ENCODE measurements around the gene POLDIP2. TPM values are rescaled to one million over a fixed set of nuclear protein-coding genes. Genes with fewer than 3 reads are reported as not detected.

POLDIP2 gene
- total and polyA plus RNA-seq, 9 of the 15 experiments (the other 6 are each of a cell fraction or from before 2014, with no cell fraction given), result 22.0 to 137 (median 104) TPM

DNA sequence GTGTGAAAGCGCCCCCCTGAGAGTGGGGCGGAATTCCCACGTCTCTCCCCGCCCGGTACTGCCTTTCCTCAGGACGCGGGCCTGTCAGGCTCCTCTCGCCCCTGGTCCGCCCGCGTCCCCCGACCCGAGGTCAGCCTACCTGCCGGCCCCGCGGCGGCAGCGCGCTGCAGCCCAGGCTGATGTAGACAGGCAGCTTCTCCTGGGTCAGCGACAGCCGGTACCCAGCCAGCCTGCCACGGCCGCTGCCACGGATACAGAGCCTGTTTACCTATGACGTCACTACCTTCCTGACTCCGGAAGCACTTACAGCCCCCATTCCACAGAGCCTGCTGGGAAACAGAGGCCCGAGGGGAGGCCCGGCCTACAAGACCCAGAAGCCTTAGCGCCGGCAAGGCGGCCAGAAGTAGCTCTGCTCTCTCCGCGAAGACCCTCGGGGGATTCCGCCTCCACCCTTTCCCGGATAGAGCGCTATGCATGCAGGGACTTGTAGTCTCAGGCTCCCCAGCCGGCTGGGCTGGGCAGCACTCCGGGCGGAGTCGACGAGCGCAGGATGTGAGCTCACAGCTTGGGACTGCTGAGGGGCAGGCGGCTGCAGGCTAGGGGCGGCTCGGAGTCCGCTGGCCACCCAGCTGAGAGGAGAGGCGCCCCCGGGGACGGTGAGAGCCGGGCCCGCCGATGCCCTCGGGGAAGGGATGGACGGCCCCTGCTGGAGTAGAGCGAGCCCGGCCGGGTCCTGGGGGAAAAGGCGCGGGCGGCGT is 21.9 kb downstream of the POLDIP2 start, which contains the start of the genes IFT20 and TNFAIP1 (continued):
- TF ChIP-seq, protein P1, sequence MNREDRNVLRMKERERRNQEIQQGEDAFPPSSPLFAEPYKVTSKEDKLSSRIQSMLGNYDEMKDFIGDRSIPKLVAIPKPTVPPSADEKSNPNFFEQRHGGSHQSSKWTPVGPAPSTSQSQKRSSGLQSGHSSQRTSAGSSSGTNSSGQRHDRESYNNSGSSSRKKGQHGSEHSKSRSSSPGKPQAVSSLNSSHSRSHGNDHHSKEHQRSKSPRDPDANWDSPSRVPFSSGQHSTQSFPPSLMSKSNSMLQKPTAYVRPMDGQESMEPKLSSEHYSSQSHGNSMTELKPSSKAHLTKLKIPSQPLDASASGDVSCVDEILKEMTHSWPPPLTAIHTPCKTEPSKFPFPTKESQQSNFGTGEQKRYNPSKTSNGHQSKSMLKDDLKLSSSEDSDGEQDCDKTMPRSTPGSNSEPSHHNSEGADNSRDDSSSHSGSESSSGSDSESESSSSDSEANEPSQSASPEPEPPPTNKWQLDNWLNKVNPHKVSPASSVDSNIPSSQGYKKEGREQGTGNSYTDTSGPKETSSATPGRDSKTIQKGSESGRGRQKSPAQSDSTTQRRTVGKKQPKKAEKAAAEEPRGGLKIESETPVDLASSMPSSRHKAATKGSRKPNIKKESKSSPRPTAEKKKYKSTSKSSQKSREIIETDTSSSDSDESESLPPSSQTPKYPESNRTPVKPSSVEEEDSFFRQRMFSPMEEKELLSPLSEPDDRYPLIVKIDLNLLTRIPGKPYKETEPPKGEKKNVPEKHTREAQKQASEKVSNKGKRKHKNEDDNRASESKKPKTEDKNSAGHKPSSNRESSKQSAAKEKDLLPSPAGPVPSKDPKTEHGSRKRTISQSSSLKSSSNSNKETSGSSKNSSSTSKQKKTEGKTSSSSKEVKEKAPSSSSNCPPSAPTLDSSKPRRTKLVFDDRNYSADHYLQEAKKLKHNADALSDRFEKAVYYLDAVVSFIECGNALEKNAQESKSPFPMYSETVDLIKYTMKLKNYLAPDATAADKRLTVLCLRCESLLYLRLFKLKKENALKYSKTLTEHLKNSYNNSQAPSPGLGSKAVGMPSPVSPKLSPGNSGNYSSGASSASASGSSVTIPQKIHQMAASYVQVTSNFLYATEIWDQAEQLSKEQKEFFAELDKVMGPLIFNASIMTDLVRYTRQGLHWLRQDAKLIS (CRISPR knock-in tag; IDR thresholded peaks at IDR 0.05), result no peak
- peak; percentile 62 for TF ChIP-seq L3MBTL2 (IDR thresholded peaks at IDR 0.05)
- TF ChIP-seq KAT2B (IDR thresholded peaks at IDR 0.05; ENCODE audit: low read depth, low read length), result no peak
- TF ChIP-seq PHF20 (IDR thresholded peaks at IDR 0.05; ENCODE audit: partially characterized antibody), result peak; percentile 73
- TF ChIP-seq ZNF23 (CRISPR knock-in tag; IDR thresholded peaks at IDR 0.05), result no peak
- peak; percentile 62 to 63; a peak in 3 of 4 replicates for TF ChIP-seq TBL1XR1 (IDR thresholded peaks at IDR 0.05; ENCODE audit: low read length in 2 of 2)
- no peak for TF ChIP-seq BACH1 (tag; IDR thresholded peaks at IDR 0.05)
- TF ChIP-seq FOXK2 (conservative IDR thresholded peaks at IDR 0.05 in 1 of 2, IDR thresholded peaks at IDR 0.05 in 1 of 2; ENCODE audit: low read depth in 2 of 2), result peak; percentile 99 to 100
- TF ChIP-seq, protein P2, sequence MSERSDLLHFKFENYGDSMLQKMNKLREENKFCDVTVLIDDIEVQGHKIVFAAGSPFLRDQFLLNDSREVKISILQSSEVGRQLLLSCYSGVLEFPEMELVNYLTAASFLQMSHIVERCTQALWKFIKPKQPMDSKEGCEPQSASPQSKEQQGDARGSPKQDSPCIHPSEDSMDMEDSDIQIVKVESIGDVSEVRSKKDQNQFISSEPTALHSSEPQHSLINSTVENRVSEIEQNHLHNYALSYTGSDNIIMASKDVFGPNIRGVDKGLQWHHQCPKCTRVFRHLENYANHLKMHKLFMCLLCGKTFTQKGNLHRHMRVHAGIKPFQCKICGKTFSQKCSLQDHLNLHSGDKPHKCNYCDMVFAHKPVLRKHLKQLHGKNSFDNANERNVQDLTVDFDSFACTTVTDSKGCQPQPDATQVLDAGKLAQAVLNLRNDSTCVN (CRISPR knock-in tag; IDR thresholded peaks at IDR 0.05), result peak; percentile 48; the same call in 1 of the 2 replicates
- TF ChIP-seq HSF4 (CRISPR knock-in tag; IDR thresholded peaks at IDR 0.05; ENCODE audit: borderline replicate concordance), result no peak
- no peak for TF ChIP-seq ZNF77 (CRISPR knock-in tag; IDR thresholded peaks at IDR 0.05)
- peak; percentile 7; the same call in 1 of the 2 replicates for TF ChIP-seq ZNF384 (IDR thresholded peaks at IDR 0.05; ENCODE audit: low read depth, low read length)
- no peak for TF ChIP-seq TGIF2 (CRISPR knock-in tag; IDR thresholded peaks at IDR 0.05)
- TF ChIP-seq CHCHD3 (CRISPR knock-in tag; IDR thresholded peaks at IDR 0.05), result no peak
- no peak for TF ChIP-seq BDP1 (IDR thresholded peaks at IDR 0.05; ENCODE audit: insufficient read depth, insufficient read length)
- no peak for TF ChIP-seq TRIM25 (IDR thresholded peaks at IDR 0.05; ENCODE audit: borderline replicate concordance)
- TF ChIP-seq ZEB2 (IDR thresholded peaks at IDR 0.05), result no peak
- no peak for TF ChIP-seq ZNF436 (CRISPR knock-in tag; IDR thresholded peaks at IDR 0.05)
- no peak for TF ChIP-seq KDM2B (CRISPR knock-in tag; IDR thresholded peaks at IDR 0.05)
- TF ChIP-seq FOXA1 (IDR thresholded peaks at IDR 0.05; ENCODE audit: borderline replicate concordance), result no peak; the same call in 1 of the 2 replicates
- no peak for TF ChIP-seq MCM2 (IDR thresholded peaks at IDR 0.05; ENCODE audit: low read depth)
- peak; percentile 86 for TF ChIP-seq ELF1 (tag; IDR thresholded peaks at IDR 0.05)
- TF ChIP-seq ARNT (IDR thresholded peaks at IDR 0.05), result no peak
- TF ChIP-seq ZBTB1 (CRISPR knock-in tag; IDR thresholded peaks at IDR 0.05; ENCODE audit: borderline replicate concordance, low read depth), result no peak
- TF ChIP-seq GTF2F1 (IDR thresholded peaks at IDR 0.05; ENCODE audit: low read depth, low read length), result no peak

All from K562 (cell line).